ENCODE measurements around the gene VPS13D. TPM values are rescaled to one million over a fixed set of nuclear protein-coding genes. Genes with fewer than 3 reads are reported as not detected.

Gene VPS13D
- total and polyA plus RNA-seq, 9 donors: 19.8 to 59.3 (median 41.8) TPM

GRCh38 chr1:12411747-12412146 lies 181.9 kb downstream of the VPS13D start:
- intact Hi-C loops (cut with DNase I): no loop called here
- no peaks in the 10 kb centered on the region for H3K4me1 ChIP-seq (ENCODE audit: insufficient read depth)
- no peak overlapping the region for H3K4me3 ChIP-seq
- H3K9me3 ChIP-seq: peaks cover 0 to 3% of the 10 kb centered on the region in 2 donors
- 96% methylated on average over 6 of the region's 6 CpGs for WGBS, 3 donors
- DNase-seq: no peak
- no peak overlapping the region for H3K27ac ChIP-seq
- TF ChIP-seq POLR2A (IDR thresholded peaks at IDR 0.05) (no peak), CTCF (IDR thresholded peaks at IDR 0.05) (no peak), EP300 (IDR thresholded peaks at IDR 0.05) (no peak)
- no peaks in the 10 kb centered on the region for H3K27me3 ChIP-seq
- H3K36me3 ChIP-seq: no peaks in the 10 kb centered on the region

DNA sequence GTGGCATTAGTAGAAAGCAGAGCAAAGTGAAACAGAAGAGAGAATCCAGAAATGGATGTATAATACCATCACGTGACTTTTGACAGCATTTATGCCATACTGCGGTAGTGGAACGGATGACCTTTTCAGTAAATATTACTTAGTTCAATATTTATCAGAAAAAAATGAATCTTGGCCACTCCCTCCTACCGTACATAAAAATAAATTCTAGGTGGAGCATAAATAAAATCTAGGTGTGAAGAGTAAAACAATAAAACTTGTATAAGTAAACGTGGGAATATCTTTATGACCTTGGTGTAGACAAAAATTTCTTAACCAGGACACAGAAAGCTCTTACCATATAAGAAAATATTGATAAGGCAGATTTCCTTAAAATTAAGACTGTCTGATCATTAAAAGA lies 182.6 kb downstream of the VPS13D start:
- WGBS, 3 donors: 91 to 95% (median 93%) methylated on average over 5 of the region's 5 CpGs

DNA sequence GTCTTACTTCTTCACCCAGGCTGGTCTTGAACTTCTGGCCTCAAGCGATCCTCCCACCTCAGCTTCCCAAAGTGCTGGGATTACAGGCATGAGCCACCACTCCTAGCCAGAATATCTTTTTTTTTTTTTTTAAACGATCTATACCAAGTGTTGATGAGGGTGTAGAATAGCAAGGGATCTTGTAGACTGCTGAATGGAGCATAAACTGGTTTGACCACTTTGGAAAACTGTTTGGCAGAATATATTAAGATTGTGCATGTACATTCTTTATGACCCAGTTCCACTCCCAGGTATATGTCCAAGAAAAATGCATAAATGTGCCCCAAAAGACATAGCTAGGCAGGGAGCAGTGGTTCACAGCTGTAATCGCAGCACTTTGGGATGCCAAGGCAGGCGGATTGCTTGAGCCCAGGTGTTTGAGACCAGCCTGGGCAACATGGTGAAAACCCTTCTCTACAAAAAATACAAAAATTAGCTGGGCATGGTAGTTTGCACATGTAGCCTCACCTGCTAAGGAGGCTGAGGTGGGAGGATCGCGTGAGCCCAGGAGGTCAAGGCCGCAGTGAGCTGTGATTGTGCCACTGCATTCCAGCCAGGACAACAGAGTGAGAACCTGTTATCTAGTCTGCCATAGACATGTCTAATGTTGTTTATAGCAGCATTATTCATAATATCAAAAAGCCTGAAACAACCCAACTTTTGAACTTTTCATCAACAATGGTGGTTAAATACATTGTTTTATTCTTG lies 184.0 kb downstream of the VPS13D start:
- Histone ChIP-seq H3K36me3 (no peaks in the 10 kb centered on the region), H3K4me3 (no peak overlapping the region), H3K9me3 (peaks cover 0 to 3% of the 10 kb centered on the region in 2 donors), H3K27me3 (no peaks in the 10 kb centered on the region), H3K4me1 (ENCODE audit: insufficient read depth) (no peaks in the 10 kb centered on the region), H3K27ac (no peak overlapping the region)
- intact Hi-C loops (cut with DNase I): no loop called here
- WGBS, 3 donors: 96 to 97% (median 96%) methylated on average over 7 of the region's 7 CpGs
- no peak for TF ChIP-seq EP300 (IDR thresholded peaks at IDR 0.05)
- no peak for TF ChIP-seq POLR2A (IDR thresholded peaks at IDR 0.05)
- TF ChIP-seq CTCF (IDR thresholded peaks at IDR 0.05): no peak
- no peak for DNase-seq

More for the DNA sequence above, 182.6 kb downstream of the VPS13D start:
- TF ChIP-seq POLR2A (IDR thresholded peaks at IDR 0.05) (no peak), CTCF (IDR thresholded peaks at IDR 0.05) (no peak), EP300 (IDR thresholded peaks at IDR 0.05) (no peak)
- no peaks in the 10 kb centered on the region for H3K36me3 ChIP-seq
- no peak overlapping the region for H3K27ac ChIP-seq
- no peaks in the 10 kb centered on the region for H3K4me1 ChIP-seq (ENCODE audit: insufficient read depth)
- H3K4me3 ChIP-seq: no peak overlapping the region
- no peak for DNase-seq
- intact Hi-C loops (cut with DNase I): no loop called here
- H3K9me3 ChIP-seq: peaks cover 0 to 3% of the 10 kb centered on the region in 2 donors
- H3K27me3 ChIP-seq: no peaks in the 10 kb centered on the region

DNA sequence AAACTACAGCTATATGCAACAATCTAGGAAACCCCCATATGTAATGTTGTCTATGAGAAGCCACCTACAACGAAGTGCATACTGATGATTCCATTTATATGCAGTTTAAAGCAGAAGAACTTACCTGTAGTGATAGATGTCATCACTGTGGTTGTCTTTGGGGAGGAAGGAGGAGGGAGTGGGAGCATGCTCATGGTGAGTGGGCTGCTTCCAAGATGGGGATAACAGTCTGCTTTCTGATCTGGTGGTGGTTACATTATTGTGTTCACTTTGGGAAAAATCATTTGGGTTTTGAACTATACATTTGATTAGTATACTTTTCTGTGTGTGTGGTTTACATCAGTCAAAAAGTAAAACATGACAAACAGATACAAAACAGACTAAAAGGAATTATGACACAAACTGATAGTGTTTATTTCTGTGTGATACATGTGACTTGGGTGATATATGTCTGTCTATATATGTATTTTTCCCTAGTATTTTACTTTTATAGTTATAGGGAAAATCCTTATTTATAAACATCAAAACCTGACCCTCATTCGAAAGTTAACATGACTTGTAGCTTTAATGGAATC lies 184.7 kb downstream of the VPS13D start:
- H3K27me3 ChIP-seq: no peaks in the 10 kb centered on the region
- H3K4me1 ChIP-seq (ENCODE audit: insufficient read depth): no peaks in the 10 kb centered on the region
- H3K4me3 ChIP-seq: no peak overlapping the region
- H3K9me3 ChIP-seq: peaks cover 0 to 3% of the 10 kb centered on the region in 2 donors
- WGBS, 3 donors: 92 to 94% (median 93%) methylated on average over 2 of the region's 2 CpGs
- TF ChIP-seq EP300 (IDR thresholded peaks at IDR 0.05): no peak
- TF ChIP-seq POLR2A (IDR thresholded peaks at IDR 0.05): no peak
- no peak for TF ChIP-seq CTCF (IDR thresholded peaks at IDR 0.05)
- intact Hi-C loops (cut with DNase I): no loop called here
- no peak for DNase-seq
- no peaks in the 10 kb centered on the region for H3K36me3 ChIP-seq
- H3K27ac ChIP-seq: no peak overlapping the region

All from ovary (tissue), 9 donors.